Measurements from ENCODE around the gene PCDHGC3. TPM values are rescaled to one million over a fixed set of nuclear protein-coding genes. Genes with fewer than 3 reads are reported as not detected.

Gene PCDHGC3
- total and polyA plus RNA-seq, 2 of the 13 experiments (the other 11 are each of a cell fraction or from before 2014, with no cell fraction given) = 0.20 to 0.30 TPM

DNA sequence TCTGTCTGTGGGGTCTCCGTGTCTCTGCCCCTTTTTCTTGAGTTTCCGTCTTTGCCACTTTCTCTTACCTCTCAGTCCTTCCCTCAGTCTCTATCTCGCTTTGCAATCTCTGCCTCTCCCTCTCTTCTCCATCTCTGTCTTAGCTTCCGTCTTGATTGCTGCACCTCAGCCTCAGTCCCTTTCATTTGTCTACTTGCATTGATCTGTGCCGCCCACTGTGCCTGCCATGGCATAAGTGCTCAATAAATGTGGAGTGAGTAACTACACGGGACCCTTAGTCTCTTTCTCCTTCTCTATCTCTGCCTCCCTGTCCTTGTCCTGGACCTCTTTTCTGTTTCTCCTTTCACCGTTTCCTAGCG is 19.7 kb downstream of the PCDHGC3 start:
- ATAC-seq (no peak), DNase-seq (ENCODE audit: low spot score) (no peak), FAIRE-seq (no peak)
- H3K27me3 ChIP-seq (ENCODE audit: control insufficient read depth in 1 of 2, insufficient read depth in 2 of 2, low read length in 2 of 2) = peaks cover 1 to 15% of the 10 kb centered on the region in 2 experiments; a peak in 2 of 5 replicates
- no peak overlapping the region for H3K4me3 ChIP-seq (replicated peaks in 1 of 3; ENCODE audit: insufficient read depth in 1 of 3, low read depth in 2 of 3, low read length in 3 of 3)
- H3K9ac ChIP-seq (ENCODE audit: insufficient read depth, low read depth, low read length) = no peak overlapping the region
- POLR2A ChIA-PET = no interaction called here
- no peaks in the 10 kb centered on the region for H4K20me1 ChIP-seq (ENCODE audit: insufficient read depth, low read length)
- in situ Hi-C loops (cut with HindIII; ENCODE audit: extremely low pct_ligation_motif_present, low pct_unique_long_range_greater_than_20kb) = no loop called here
- TF ChIP-seq ZNF547 (CRISPR knock-in tag; IDR thresholded peaks at IDR 0.05) = no peak
- TF ChIP-seq NFIB (CRISPR knock-in tag; IDR thresholded peaks at IDR 0.05; ENCODE audit: borderline replicate concordance) = no peak
- TF ChIP-seq JARID2 (CRISPR knock-in tag; IDR thresholded peaks at IDR 0.05; ENCODE audit: insufficient replicate concordance) = no peak
- TF ChIP-seq ZNF251 (CRISPR knock-in tag; IDR thresholded peaks at IDR 0.05) = no peak
- no peak for TF ChIP-seq ZNF496 (CRISPR knock-in tag; IDR thresholded peaks at IDR 0.05; ENCODE audit: insufficient replicate concordance)
- no peak for TF ChIP-seq FOXM1 (CRISPR knock-in tag; IDR thresholded peaks at IDR 0.05)
- no peak for TF ChIP-seq POLR2A (IDR thresholded peaks at IDR 0.05; ENCODE audit: insufficient read depth in 1 of 2, low read depth in 2 of 2, low read length in 2 of 2)
- no peak for TF ChIP-seq ZNF224 (CRISPR knock-in tag; IDR thresholded peaks at IDR 0.05)
- no peak for TF ChIP-seq ZNF616 (CRISPR knock-in tag; IDR thresholded peaks at IDR 0.05; ENCODE audit: low read depth)
- TF ChIP-seq TARDBP (CRISPR knock-in tag; IDR thresholded peaks at IDR 0.05) = no peak
- TF ChIP-seq, protein P1, sequence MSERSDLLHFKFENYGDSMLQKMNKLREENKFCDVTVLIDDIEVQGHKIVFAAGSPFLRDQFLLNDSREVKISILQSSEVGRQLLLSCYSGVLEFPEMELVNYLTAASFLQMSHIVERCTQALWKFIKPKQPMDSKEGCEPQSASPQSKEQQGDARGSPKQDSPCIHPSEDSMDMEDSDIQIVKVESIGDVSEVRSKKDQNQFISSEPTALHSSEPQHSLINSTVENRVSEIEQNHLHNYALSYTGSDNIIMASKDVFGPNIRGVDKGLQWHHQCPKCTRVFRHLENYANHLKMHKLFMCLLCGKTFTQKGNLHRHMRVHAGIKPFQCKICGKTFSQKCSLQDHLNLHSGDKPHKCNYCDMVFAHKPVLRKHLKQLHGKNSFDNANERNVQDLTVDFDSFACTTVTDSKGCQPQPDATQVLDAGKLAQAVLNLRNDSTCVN (CRISPR knock-in tag; IDR thresholded peaks at IDR 0.05; ENCODE audit: borderline replicate concordance) = no peak
- TF ChIP-seq, protein P2, sequence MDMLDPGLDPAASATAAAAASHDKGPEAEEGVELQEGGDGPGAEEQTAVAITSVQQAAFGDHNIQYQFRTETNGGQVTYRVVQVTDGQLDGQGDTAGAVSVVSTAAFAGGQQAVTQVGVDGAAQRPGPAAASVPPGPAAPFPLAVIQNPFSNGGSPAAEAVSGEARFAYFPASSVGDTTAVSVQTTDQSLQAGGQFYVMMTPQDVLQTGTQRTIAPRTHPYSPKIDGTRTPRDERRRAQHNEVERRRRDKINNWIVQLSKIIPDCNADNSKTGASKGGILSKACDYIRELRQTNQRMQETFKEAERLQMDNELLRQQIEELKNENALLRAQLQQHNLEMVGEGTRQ (IDR thresholded peaks at IDR 0.05; ENCODE audit: low read depth, low read length) = no peak
- TF ChIP-seq, protein P2 (CRISPR knock-in tag; IDR thresholded peaks at IDR 0.05; ENCODE audit: borderline replicate concordance) = no peak
- H3K4me2 ChIP-seq (ENCODE audit: low read depth, low read length) = no peak overlapping the region
- no peaks in the 10 kb centered on the region for H3K79me2 ChIP-seq (ENCODE audit: insufficient read depth, low read length)
- no TSS peak for BruUV-seq (replicated peaks)
- WGBS (ENCODE audit: low lambda C conversion rate) = 36% methylated on average over 8 of the region's 8 CpGs
- H3K27ac ChIP-seq (ENCODE audit: extremely low read length, insufficient read depth, low read length) = no peak overlapping the region
- H3K36me3 ChIP-seq (replicated peaks in 1 of 2; ENCODE audit: control insufficient read depth in 1 of 2, insufficient read depth in 2 of 2, low read length in 2 of 2) = no peaks in the 10 kb centered on the region
- no peaks in the 10 kb centered on the region for H3K4me1 ChIP-seq (ENCODE audit: insufficient read depth, low read length)
- no peaks in the 10 kb centered on the region for H3K9me3 ChIP-seq (ENCODE audit: low read length)
- H2AFZ ChIP-seq (ENCODE audit: low read length) = no peak overlapping the region
- intact Hi-C loops (cut with micrococcal nuclease; ENCODE audit: unreplicated experiment) = no loop called here
- CTCF ChIA-PET (ENCODE audit: low intra/inter-chr PET ratio, low total read pairs) = no interaction called here
